Heart right ventricle (tissue), 16 donors: ENCODE data around the gene ASCC1. TPM values are rescaled to one million over a fixed set of nuclear protein-coding genes. Genes with fewer than 3 reads are reported as not detected.
A peak's percentile ranks its signal among the peaks of the same experiment; 100 is the strongest.

Source experiments
- ATAC-seq, 8 donors: fragments of 200-7000 bp; cut with Tn5 transposase; one replicate each; pipeline ENCODE4 v1.9.1; 2020; ENCODE audit warnings: mild to moderate bottlenecking in 8 of 8, moderate library complexity in 8 of 8, moderate number of reproducible peaks in 1 of 8
- DNase-seq, 2 donors: peaks; one replicate each; pipeline ENCODE4 v3.0.0-alpha.2; 2020
- H3K27ac ChIP-seq, 10 donors: fragments of 200-600 bp; sonication (generic) in 2 of 10; one replicate each; pipeline versions ENCODE4 v1.5.0 to v1.8.0; 2020 to 2022; ENCODE audit warnings: mild to moderate bottlenecking in 3 of 10
- H3K27me3 ChIP-seq, 7 donors: fragments of 200-600 bp; one replicate each; pipeline ENCODE4 v1.8.0; 2021 to 2022; ENCODE audit warnings: mild to moderate bottlenecking in 2 of 7
- H3K36me3 ChIP-seq, 9 donors: fragments of 200-600 bp; sonication (generic) in 1 of 9; one replicate each; pipeline versions ENCODE4 v1.5.0 to v1.8.0; 2020 to 2022; ENCODE audit warnings: mild to moderate bottlenecking in 2 of 9
- H3K4me1 ChIP-seq, 9 donors: fragments of 200-600 bp; sonication (generic) in 1 of 9; one replicate each; pipeline versions ENCODE4 v1.5.0 to v1.8.0; 2020 to 2022; ENCODE audit warnings: mild to moderate bottlenecking in 4 of 9
- H3K4me3 ChIP-seq, 10 donors: fragments of 200-600 bp; sonication (generic) in 2 of 10; one replicate each; pipeline versions ENCODE4 v1.5.0 to v1.8.0; 2020 to 2022; ENCODE audit warnings: mild to moderate bottlenecking in 7 of 10, moderate library complexity in 2 of 10
- H3K9me3 ChIP-seq, 11 donors: fragments of 200-600 bp in 10 of 11; sonication (generic) in 2 of 11; one replicate each; pipeline versions ENCODE4 v1.5.0 to v1.8.0; 2013 to 2022; ENCODE audit warnings: mild to moderate bottlenecking in 2 of 11, control low read depth in 1 of 11, moderate library complexity in 1 of 11
- CTCF ChIP-seq, 9 donors: fragments of 200-600 bp; sonication (generic) in 2 of 9; IDR thresholded peaks; one replicate each; pipeline versions ENCODE4 v1.5.0 to v1.8.0; 2021 to 2022; ENCODE audit warnings: antibody characterized with exemption in 9 of 9, mild to moderate bottlenecking in 5 of 9, moderate library complexity in 1 of 9
- WGBS, 2 donors: extraction: QIAGEN DNeasy Blood & Tissue Kit; methylation state at CpG; one replicate each; pipeline ENCODE4 v1.1.7; 2013; ENCODE audit warnings: inconsistent platforms in 1 of 2; 5-methylcytosine and 5-hydroxymethylcytosine counted together
- intact Hi-C, 10 donors: fragments of 100-400 bp; cut with DNase I; formaldehyde crosslinking; loops; one replicate each; pipeline versions ENCODE4 v1.11.1 to v1.14.2; 2022
- polyA plus RNA-seq, 2 donors: library from polyadenylated mRNA; stranded (reverse); fragments of 200-250 nt; gene quantifications; one replicate each; pipeline ENCODE4 v1.2.3, GENCODE V29; 2013
- total RNA-seq, 10 donors: library from RNA; stranded (reverse); fragmentation: NEBNext Ultra II Directional in 3 of 10; extraction: Animal tissue kit (Norgen Biotek cat#: 25700) in 3 of 10; gene quantifications; one replicate each; pipeline versions ENCODE4 v1.2.1 to v1.2.4, GENCODE V29; 2021 to 2023
- donor health status: Arrhythmogenic right ventricular cardiomyopathy.
- donor health status: ischemic (EF 13 %, LVEDD 7.1; RV severe dilation, severe dysfunction).
- donor health status: healthy with polysubstance abuse.
- donor health status: DM: no; HTN: yes; CAD: no.
- donor health status: DM: no; HTN: no; CAD: no.
- donor health status: ischemic (EF 25% LVEDD 6.9; RV normal size, moderate dysfunction).
- donor health status: ischemic (EF 25% LVEDD 5.7; RV mildly dilated, moderate dysfunction).
- donor health status: healthy.
- donor health status: DM: yes; HTN: yes; CAD: no.
- donor health status: Ischemic cardiomyopathy.
- donor health status: ischemic (EF 35%, LVEDD 5.7; RV mildly dilated, moderate dysfunction).
- donor health status: nonischemic (EF 11% LVEDD 7.7; RV severe dilation, severe dysfunction).
- donor health status: DM: yes; HTN: yes; CAD: no.
- donor health status: PGD.
- donor health status: ischemic (EF 29% LVEDD 5.4; RV normal size, mild dysfunction).
- donor health status: nonischemic (EF 23%, LVEDD 6.1; RV moderate dilation, normal function).

Gene ASCC1
- total and polyA plus RNA-seq, 12 donors = 8.4 to 40.5 (median 33.0) TPM

- peak; percentile 36 to 84 (median 76) for ATAC-seq
- H3K4me1 ChIP-seq = peaks cover 36 to 78% (median 63%) of the 10 kb centered on the region in 9 donors
- no peak overlapping the region for H3K4me3 ChIP-seq
Measured at GRCh38 chr10:72242675-72243074, 26.6 kb upstream of the ASCC1 start.

GRCh38 chr10:72241691-72242252, 25.7 kb upstream of the ASCC1 start:
- H3K4me3 ChIP-seq = no peak overlapping the region
- peaks cover 0 to 11% (median 0%) of the 10 kb centered on the region in 9 donors for H3K36me3 ChIP-seq
- DNase-seq = no peak
- WGBS, 2 donors = 90 to 93% methylated on average over 8 of the region's 8 CpGs
- H3K27ac ChIP-seq = peak overlapping the region in 7 of 10 donors; percentile 62 to 93 (median 84)
- no peak for ATAC-seq
- peaks cover 26 to 69% (median 54%) of the 10 kb centered on the region in 9 donors for H3K4me1 ChIP-seq
- no peak for TF ChIP-seq CTCF (IDR thresholded peaks at IDR 0.05)
- no peaks in the 10 kb centered on the region for H3K9me3 ChIP-seq
- H3K27me3 ChIP-seq = no peaks in the 10 kb centered on the region
- intact Hi-C loops = loop anchor here in 2 of 10 donors (10.0 kb wide), 2 partner anchors 93 to 277 kb away; partner anchors contain the start of gene CHST3 (in 1 of the 2)

More at GRCh38 chr10:72242675-72243074, 26.6 kb upstream of the ASCC1 start:
- intact Hi-C loops = loop anchor here in 2 of 10 donors (10.0 kb wide), 2 partner anchors 92 to 278 kb away; partner anchors contain the start of gene CHST3 (in 1 of the 2)
- peak; percentile 50 to 77 for DNase-seq
- no peak for TF ChIP-seq CTCF (IDR thresholded peaks at IDR 0.05)
- 11 to 26% methylated on average over 4 of the region's 4 CpGs for WGBS, 2 donors
- H3K27ac ChIP-seq = peak overlapping the region; percentile 62 to 93 (median 88)
- H3K27me3 ChIP-seq = no peaks in the 10 kb centered on the region
- H3K36me3 ChIP-seq = peaks cover 0 to 2% (median 0%) of the 10 kb centered on the region in 9 donors
- no peaks in the 10 kb centered on the region for H3K9me3 ChIP-seq

- ATAC-seq (no peak), DNase-seq (no peak)
- Histone ChIP-seq H3K27ac (no peak overlapping the region), H3K36me3 (peaks cover 0 to 25% (median 1%) of the 10 kb centered on the region in 9 donors), H3K4me3 (no peak overlapping the region), H3K27me3 (no peaks in the 10 kb centered on the region), H3K9me3 (no peaks in the 10 kb centered on the region), H3K4me1 (peaks cover 18 to 55% (median 40%) of the 10 kb centered on the region in 9 donors)
- 88 to 98% methylated on average over 6 to 7 of the region's 7 CpGs for WGBS, 2 donors
- TF ChIP-seq CTCF (IDR thresholded peaks at IDR 0.05) = no peak
- intact Hi-C loops = loop anchor here in 2 of 10 donors (10.0 kb wide), 2 partner anchors 94 to 276 kb away; partner anchors contain the start of gene CHST3 (in 1 of the 2)
Measured at GRCh38 chr10:72240371-72240770, 24.3 kb upstream of the ASCC1 start.

GRCh38 chr10:72239409-72239808, 23.3 kb upstream of the ASCC1 start:
- intact Hi-C loops = no loop called here
- Histone ChIP-seq H3K9me3 (no peaks in the 10 kb centered on the region), H3K4me3 (no peak overlapping the region), H3K4me1 (peaks cover 15 to 45% (median 31%) of the 10 kb centered on the region in 9 donors), H3K27ac (no peak overlapping the region), H3K27me3 (no peaks in the 10 kb centered on the region), H3K36me3 (peaks cover 0 to 35% (median 11%) of the 10 kb centered on the region in 9 donors)
- no peak for DNase-seq
- no peak for TF ChIP-seq CTCF (IDR thresholded peaks at IDR 0.05)
- 26 to 78% methylated on average over 1 of the region's 1 CpG for WGBS, 2 donors
- ATAC-seq = no peak
